ENCODE measurements around the gene HSPB9.

- TF ChIP-seq ESRRG (CRISPR knock-in tag; IDR thresholded peaks at IDR 0.05) (no peak), ZNF565 (CRISPR knock-in tag; conservative IDR thresholded peaks at IDR 0.05; ENCODE audit: low read depth) (no peak), PATZ1 (CRISPR knock-in tag; IDR thresholded peaks at IDR 0.05; ENCODE audit: borderline replicate concordance) (no peak), ZFP3 (CRISPR knock-in tag; IDR thresholded peaks at IDR 0.05) (no peak), RARB (CRISPR knock-in tag; IDR thresholded peaks at IDR 0.05) (no peak), ZC3H10 (CRISPR knock-in tag; IDR thresholded peaks at IDR 0.05) (no peak), CREB5 (CRISPR knock-in tag; IDR thresholded peaks at IDR 0.05; ENCODE audit: low read depth) (no peak), TOX (CRISPR knock-in tag; IDR thresholded peaks at IDR 0.05; ENCODE audit: borderline replicate concordance) (no peak), BACH2 (CRISPR knock-in tag; IDR thresholded peaks at IDR 0.05; ENCODE audit: borderline replicate concordance) (no peak), POU6F1 (CRISPR knock-in tag; IDR thresholded peaks at IDR 0.05; ENCODE audit: borderline replicate concordance, low read depth) (no peak), ISL1 (CRISPR knock-in tag; IDR thresholded peaks at IDR 0.05) (no peak)
Observed at GRCh38 chr17:42097691-42098631, 24.6 kb upstream of the HSPB9 start, which contains the start of gene ZNF385C.
